ENCODE results near the gene MAP2K5.

Gene MAP2K5

DNA sequence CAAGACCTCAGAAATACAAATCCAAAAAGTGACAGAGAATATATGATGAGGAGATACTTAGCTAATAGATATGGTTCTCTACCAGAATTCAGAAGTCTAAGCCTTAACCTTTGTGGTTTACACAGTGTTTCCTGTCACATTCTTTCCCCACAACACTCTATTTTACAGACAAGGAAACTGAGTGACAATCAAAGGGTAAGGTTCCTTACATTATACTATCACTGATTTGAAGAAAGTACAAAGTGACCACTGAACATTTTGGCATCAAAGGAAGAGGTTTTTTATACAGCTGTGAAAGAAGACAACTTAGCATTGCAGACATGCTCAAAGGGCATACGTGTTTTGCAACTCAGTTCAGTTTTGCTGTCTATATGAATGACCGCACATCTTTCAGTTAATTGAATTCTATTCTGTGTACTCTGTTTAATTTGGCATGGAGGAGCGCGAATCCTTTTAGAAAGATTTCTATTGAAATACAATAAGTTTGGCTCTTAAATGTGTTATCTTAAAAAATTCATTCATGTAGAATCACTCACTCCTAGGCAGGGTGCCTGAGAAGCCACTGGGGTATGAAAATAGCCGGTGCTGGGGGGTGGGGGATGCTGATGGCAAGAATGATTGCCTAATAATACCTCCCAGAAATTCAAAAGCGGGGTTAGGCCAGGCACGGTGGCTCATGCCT is 216.3 kb downstream of the MAP2K5 start:
- no peak for DNase-seq (ENCODE audit: low spot score)

DNA sequence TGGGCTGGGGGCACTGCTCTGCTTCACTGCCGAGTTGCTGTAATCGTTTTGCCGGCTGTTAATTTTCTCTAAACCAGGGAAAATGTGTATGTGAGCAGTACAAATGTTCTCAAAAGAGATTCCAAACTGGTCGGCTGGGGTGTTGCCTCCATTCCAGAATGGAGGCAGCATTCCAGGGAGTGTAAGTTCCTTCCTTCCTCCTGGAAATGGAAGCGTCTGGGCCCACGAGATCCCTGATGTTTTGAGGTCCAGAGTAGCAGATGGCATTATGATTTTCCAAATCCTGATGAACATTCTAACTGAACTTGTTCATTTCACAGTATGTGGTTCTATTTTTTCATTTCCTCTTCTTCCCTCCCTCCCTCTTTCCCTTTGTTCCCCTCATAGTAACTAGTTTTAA is 218.4 kb downstream of the MAP2K5 start:
- DNase-seq (ENCODE audit: low spot score) = no peak

DNA sequence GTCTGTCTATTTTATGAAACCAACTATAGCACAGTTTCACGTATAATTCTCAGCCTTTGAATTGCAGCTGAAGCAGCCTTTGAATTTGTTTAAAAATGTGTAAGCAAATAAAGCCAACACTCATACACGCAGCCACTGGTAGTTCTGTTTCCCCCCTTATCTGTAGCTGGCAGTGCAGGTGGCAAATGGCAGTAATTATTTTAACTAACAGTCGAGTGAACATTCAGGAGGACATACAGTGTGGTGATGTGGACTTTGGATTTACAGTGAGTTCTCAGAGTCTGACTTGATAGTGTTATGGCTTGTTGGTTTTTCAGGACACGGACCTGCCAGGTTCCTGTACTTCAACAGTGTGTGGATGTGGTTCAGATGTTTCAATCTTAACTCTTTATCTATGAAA is 218.8 kb downstream of the MAP2K5 start:
- no peak for DNase-seq (ENCODE audit: low spot score)

DNA sequence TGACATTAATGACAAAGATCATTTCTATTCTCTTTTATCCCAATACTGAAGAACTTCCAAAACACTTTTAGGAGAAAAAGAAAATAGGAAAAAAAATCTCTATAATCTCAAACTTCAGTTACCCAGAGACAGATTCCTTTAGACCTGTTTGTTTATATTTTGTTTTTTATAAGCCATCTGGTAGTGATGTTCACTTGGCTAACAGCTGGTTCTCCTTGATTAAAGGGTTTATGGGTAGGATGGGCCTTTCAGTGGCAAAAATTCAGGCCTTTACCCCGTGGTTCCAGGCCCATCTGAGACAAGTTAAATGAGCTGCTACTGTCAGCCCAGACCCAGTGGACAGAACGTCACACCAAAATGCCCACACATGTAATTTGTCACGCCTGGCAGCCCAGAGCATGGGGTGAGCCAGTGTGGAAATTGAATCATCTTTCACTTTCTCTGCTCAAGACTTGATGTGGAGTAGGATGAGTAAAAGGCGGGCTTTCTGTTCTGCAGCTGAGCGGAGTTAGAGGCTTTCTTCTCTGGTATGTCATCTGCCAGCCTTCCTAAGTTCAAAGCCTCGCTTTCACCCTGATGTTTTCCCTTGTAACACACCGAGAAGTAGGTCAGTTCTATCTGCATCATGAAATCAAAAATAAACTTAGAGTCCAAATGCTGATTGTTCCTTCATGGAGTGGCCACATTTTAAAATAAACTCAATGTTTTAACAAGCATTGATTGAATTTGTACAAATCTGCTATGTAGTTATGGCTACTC is 220.3 kb downstream of the MAP2K5 start:
- no peak for DNase-seq (ENCODE audit: low spot score)

DNA sequence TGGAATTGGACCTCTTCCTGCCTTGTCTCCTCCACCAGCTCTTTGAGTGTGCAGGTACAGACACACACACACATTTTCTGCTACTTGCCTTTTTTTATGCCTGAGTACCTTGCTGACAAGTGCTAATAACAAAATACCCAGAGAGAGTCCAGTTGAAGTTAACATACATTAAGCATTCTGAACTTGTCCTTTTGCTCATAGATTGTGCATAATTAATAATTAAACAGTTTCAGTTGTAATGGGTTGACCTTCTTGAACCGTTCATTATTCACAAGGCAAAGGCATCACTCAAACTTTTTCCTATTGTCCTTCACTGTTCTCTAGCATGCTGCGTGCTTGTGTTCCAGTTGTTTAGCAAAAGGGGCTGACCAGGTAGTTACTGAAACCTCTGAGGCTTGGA is 223.2 kb downstream of the MAP2K5 start:
- DNase-seq (ENCODE audit: low spot score) = no peak

DNA sequence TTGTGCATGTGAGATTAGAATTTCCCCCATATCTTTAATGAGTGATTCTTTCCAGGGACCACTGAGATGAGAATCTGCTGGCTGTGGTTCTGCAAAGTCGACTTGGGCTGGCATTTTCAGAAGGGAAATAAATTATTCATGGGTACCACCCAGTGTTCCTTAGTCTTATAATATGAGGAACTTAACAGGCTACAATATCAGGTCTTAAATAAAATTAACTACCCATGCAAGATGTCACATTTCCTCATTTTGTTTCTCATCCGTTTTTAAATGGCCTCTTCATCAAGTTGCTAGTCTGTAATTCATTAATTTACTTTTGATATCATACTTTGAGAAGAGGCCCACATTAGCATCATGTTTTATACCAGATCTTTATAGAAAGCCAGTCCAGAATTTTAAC is 224.5 kb downstream of the MAP2K5 start:
- no peak for DNase-seq (ENCODE audit: low spot score)

DNA sequence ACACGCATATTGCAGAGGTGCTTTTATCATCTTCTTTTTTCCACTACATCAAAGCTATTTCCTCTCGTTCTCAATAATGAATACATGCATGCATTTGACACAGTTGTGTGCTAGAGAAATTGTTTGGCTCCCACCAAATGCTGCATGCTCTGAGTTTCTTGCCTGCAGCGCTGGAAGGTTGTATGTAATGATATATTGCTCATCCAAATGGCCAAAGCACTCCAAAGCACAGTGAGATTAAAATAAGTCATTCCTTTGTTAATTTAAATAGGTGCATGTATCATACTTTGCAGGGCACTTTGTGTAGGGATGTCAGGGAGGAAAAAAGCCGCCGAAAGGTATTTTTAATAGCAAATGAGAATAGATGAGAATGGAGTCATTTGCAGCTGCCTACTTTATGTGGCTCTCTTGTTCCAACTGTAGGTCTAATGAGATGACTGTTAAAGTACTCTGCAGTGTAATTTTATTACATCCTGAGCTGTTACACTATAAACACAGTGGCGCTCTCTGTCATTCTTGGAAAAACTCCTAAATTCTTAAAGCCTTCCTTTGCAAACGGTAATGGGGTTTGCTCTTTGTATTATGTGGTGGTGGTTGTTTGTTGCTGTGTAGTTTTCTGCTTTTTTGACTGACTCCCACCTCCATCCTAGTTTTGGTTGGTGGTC is 225.9 kb downstream of the MAP2K5 start:
- no peak for DNase-seq (ENCODE audit: low spot score)

DNA sequence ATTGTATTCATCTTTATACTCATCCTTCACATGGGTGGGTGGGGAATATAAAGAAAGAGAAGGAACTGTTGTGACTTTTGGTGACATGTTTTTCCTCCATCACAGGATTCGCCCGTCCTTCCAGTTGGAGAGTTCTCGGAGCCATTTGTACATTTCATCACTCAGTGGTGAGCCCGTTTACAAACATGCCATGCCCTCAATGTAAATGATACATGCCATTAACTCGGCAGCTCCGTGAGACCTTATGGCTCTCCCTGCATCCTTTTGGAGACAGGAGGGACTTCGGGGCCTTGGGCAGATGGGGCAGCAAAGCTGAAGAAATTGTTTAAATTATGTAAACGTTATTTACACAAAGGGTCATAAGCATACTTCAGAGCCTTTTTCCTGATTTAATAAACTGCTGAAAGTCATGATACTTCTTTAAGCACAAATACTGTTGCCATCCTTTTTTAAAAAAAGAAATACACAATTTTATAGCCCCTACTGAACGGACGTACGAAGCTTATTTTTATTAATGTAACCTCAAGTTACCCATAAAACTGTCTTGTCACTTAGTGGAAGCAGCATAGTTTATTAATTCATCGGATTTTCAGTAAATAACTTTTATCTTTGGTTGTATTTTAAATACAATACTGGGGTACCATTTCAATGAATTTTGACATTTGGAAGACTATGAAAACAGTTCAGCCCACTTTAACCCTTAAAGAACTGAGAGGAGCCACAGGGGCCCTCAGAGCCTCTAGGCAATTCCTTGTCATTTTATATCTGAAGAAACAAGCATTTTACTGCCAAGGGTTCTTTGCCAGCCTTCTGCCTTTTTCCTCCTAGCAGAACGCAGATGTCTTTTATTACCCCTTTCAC is 227.2 kb downstream of the MAP2K5 start:
- no peak for DNase-seq (ENCODE audit: low spot score)

DNA sequence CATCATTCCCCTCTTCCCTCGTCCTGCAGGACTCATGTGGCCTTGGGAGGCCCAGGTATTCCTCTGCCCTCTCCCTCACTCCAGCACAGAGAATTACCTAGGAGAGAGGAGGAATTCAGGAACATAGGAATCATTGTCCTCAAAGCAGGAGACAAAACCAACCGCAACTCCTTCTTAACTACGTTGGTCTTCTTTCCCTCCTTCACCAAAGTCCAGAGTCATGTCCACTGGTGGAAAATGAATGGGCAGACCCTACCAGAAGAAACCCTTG is 227.8 kb downstream of the MAP2K5 start:
- no peak for DNase-seq (ENCODE audit: low spot score)

DNA sequence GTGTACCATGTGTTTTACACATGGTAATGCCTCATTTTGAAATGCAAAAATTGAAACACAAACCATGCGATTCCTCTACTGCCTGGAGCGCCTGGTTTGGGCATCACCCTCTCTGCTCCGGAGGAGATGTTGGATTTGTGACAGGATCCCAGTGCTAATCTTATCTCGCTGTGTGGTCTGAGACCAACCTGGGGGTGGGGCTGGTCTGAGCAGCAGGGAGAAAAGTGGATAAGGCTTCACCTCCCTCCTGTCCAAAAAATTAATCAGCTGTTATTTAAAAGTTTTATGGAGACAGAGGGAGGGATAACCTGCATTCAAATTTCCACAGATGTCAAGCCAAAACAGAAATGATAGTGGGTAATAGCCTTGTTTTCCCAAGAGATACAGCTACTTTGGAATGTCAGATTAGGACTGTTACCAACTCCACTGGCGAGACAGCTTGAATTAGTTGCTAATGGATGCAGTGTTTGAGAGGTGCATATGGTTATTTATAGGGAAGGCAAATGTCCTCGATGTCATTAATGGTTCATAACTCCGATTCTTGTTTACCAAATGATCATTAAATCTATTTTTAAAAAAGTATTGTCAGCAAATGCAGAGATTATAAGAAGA is 228.8 kb downstream of the MAP2K5 start:
- no peak for DNase-seq (ENCODE audit: low spot score)

DNA sequence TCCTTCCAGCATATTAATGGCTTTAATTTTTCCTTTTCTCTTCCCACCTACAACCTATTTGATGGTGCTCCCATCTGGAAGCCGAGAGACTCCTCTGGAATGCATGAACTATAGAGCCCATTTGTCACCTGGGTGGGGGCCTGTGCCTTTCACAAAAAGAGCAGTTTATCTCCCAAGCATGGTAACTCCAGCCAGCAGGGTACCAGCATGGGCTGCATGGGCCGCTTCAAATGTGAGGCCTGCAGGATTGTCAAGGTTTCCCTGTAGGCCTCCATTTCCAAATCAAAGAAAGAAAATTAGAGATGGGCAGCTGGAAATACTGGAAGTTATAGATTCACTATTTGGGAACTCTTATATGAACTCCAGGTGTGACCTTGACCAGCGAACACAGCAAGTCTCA is 232.1 kb downstream of the MAP2K5 start:
- DNase-seq (ENCODE audit: low spot score) = no peak

DNA sequence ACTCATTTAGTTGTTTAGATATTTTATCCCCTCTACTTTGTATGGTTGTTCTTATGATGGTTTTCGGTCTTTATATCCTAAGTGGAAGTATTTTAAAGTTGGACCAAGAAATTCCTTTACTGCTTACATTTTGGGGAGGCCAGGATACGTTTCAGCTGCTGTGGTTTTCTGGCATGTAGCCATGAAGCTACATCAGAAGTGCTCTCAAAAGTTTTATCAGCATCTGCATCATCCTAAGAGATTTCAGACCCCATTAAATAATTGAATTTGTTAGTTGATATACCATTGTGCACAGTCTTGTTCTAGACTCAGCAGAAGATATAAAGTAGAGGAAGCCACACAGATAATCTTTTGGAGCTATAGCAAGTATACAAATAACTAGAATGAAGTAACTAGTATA is 232.7 kb downstream of the MAP2K5 start:
- no peak for DNase-seq (ENCODE audit: low spot score)

DNA sequence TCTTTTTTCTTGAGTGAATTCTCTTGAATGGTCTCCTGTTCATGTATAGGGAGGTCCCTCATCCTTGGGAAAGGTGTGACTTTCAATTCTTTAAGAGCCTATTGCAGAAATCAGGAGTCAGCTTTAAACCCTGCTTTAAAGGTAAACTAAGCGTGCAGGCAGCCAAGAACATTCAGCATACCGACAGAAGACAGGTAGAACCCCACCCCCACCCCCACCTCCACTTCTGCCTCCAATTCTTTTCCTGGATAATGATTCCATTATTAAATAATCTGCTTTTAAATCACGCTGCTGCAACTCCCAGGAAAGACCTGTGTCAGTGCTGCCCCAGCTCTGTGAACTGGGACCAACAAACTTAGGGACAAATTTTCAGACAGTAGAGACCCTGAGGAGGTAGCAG is 233.5 kb downstream of the MAP2K5 start:
- peak; percentile 47 for DNase-seq (ENCODE audit: low spot score)

DNA sequence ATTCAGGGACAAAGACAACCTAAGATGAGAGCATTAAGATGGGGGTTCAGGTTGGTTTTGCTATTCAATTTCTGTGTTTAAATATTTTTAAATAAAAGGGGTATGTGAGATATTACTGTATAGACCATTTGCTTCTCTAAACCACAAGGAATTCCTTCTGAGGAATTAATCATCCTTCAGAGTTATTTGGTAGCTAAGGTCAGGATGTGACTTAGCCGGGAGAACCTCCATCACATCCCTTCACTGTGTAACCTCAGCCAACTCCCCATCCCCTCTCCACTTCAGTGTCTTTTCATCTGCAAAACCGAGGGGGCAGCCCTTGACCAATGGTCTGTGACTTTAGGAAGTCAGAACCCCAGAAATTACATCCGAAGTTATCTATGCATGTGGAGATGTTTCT is 234.1 kb downstream of the MAP2K5 start:
- no peak for DNase-seq (ENCODE audit: low spot score)

DNA sequence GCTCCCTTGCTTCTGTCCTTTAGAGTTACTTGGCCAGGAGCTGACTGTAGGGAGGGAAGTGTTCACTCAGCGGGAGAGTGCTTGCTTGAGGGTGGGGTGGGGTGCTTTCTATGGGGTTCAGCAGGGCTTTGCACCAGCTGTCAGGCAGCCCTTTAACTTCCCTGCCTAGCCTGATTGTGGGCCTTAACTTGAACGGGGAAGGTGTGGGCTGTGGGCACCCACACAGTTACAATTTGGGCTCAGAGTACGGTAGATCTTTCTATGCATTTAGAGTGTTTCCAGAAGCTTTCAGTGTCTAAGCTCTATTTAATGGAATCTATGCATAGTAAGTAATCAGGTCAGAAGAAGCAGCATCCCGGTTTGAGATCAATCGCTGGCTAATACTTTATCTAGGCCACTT is 234.6 kb downstream of the MAP2K5 start:
- DNase-seq (ENCODE audit: low spot score) = peak; percentile 68

DNA sequence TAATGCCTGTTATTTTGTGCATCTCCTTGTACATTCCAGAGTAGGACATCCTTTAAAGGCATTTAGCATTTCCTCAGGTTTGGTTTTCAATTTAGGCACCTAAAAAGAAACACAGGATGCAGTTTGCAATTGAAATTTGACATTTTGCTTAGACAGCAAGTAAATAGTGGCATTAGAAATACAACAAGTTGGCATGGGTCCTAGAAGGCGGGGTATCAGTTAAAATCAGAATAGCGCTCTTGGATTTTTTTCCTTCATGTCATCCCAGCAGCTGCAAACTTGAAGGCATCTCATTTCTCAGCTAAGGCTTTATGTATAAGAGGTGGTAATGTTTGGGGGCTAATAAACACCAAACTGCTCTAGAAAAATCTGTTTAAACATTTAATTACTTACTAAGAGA is 235.3 kb downstream of the MAP2K5 start:
- DNase-seq (ENCODE audit: low spot score) = no peak

DNA sequence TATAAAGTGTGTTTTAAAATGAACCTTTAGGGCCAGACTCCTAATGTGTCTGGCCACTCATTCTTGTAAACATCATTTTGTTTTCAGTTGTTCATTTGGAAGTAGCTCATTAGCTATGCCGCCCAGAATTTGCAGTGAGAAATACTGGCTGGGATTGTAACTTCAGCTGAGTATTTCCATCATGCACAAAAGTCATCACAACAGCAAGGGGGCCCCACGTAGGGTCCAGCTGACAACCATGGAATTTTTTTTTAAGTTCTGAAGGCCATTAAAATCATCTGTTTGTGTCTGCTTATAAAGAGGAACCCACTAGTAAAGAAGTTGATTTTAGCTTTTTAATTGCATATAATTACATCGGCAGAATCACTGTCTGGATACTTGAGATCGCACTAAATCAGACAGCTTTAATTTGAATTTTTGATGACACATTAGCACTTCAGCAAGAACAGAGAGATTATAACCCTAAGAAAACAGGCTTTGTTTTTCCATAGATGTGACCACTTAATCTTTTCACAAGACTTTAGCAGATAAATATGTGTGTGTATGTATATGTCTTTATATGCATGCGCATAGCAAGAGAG is 236.6 kb downstream of the MAP2K5 start:
- no peak for DNase-seq (ENCODE audit: low spot score)

DNA sequence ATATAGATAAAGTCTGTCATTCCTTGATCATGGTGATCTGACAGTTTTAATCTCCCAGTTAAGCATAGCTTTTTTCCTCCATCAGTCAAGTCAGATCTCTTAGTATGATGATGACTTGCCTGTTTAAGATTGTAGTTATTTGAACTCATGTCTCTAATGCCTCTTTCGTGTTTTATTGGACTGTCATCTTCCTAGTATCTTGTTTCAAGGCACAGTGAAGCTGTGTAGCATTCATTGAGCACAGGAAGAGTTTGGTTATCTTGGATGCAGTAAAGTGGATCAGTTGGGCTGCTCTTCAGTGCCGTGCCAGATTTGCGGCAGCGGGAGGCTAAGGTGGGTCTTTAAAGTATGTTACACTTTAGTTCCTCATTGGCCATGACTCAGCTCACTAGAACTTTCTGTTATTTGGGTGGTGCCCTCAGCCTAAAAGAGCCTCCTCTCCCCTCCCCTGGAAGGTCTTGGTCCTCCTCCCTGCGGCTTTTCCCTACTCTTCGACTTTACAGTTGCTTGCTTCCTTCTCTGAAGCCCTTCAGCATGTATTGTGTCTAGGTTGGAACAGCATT is 237.1 kb downstream of the MAP2K5 start:
- DNase-seq (ENCODE audit: low spot score) = no peak

DNA sequence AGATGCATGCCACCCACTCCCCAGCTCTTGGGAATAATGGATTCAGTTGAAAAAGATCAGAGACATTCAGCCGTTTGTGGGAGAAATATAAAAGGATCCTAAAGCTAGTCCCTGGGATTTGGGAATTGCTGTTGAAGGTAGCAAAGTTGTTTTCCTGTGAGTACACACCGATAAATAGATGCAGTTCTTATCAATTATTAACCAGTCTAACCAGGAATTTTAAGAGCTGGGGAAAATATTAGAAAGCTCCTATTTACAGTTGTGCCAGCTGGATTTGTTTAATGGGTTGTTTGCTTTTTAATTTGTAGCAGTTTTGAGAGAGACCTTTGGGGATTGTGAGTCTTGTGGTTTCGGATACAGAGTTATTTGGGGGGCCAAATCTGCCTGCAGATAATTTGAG is 238.6 kb downstream of the MAP2K5 start:
- no peak for DNase-seq (ENCODE audit: low spot score)

DNA sequence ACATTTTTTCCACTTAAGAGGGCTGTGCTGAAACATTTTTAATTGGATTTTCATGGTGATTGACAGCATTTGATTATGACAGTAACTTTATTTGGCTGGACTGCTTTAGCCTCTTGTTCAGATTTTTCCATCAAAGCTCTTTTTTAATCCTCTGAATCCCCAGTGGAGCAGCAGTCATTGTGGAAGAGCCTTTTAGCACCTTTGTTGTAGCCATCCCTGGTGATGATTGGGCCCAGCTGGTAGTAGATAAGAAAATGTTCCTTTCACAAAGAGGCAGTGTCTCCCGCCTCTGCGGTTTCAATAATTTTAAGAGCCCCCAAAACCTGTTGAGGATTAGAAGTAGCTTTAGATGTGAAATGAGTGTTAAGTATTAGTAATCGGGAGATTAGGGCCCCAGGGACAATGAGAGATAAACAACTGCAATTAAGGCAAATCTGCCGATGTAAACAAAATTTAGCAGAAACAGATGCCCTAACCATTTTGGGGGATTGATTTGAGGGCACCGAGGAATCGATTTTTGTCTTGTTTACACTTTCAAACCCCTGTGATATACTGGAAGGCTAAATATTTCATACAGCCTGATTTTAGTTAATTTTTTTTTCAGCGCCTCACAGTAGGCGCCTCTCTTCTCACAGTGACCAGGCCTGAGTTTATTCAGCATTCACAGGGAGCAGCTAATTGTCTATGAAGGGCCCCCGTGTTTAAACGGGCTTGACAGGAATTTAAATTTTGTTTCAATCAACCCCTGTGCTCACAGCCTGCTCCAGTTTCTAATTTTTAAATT is 239.6 kb downstream of the MAP2K5 start:
- DNase-seq (ENCODE audit: low spot score) = no peak

DNA sequence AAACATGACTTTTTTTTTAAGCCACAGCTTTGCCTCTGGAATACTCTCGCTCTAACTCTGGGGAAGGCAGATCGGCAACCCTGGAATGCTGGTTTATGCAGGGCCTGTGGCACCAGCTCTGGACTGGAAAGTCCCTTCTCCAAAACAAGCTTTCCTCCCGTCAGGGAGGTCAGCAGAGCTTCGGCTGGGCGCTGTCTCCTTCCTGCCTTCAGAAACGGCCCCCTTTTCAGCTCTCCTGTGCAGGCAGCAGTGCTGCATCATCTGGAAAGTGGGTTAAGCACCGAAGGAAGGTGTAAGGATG is 240.1 kb downstream of the MAP2K5 start:
- DNase-seq (ENCODE audit: low spot score) = no peak
